DND-41 (cell line): ENCODE data around the gene NDUFAF5.
A peak's percentile ranks its signal among the peaks of the same experiment; 100 is the strongest.

Experiments used
- ATAC-seq: fragments of 200-7000 bp; cut with Tn5 transposase; 3 replicates; pipeline ENCODE4 v1.9.1; 2021; ENCODE audit warnings: low read depth; ENCODE audit not compliant: insufficient read depth
- DNase-seq: peaks from one replicate; pipeline ENCODE4 v3.0.0-alpha.2; 2020
- H2AFZ ChIP-seq: 2 replicates; pipeline ENCODE4 v1.6.0; 2012; ENCODE audit warnings: low read depth, low read length
- H3K27ac ChIP-seq: 2 replicates; pipeline ENCODE4 v1.5.1; 2012; ENCODE audit warnings: low read length, inconsistent platforms
- H3K27me3 ChIP-seq: fragments of 200-600 bp; sonication (generic); 2 replicates; pipeline ENCODE4 v1.6.0; 2012; ENCODE audit warnings: low read length, mild to moderate bottlenecking, inconsistent platforms; ENCODE audit not compliant: insufficient read depth, poor library complexity
- H3K36me3 ChIP-seq: 2 replicates; pipeline ENCODE4 v1.5.1; 2012; ENCODE audit warnings: low read length, inconsistent platforms; ENCODE audit not compliant: insufficient read depth
- H3K4me1 ChIP-seq: 2 replicates; pipeline ENCODE4 v1.5.1; 2012; ENCODE audit warnings: mild to moderate bottlenecking, low read length; ENCODE audit not compliant: insufficient read depth
- H3K4me2 ChIP-seq: 2 replicates; pipeline ENCODE4 v1.6.0; 2012; ENCODE audit warnings: mild to moderate bottlenecking, moderate library complexity, low read length, inconsistent platforms; ENCODE audit not compliant: insufficient read depth
- H3K4me3 ChIP-seq, 2 experiments: fragments of 200-600 bp in 1 of 2; shearing (Covaris generic) in 1 of 2; 2 replicates each; pipeline ENCODE4 v1.5.1; 2012 to 2016; ENCODE audit warnings: inconsistent platforms in 2 of 2, low read length in 2 of 2, mild to moderate bottlenecking in 2 of 2, low read depth in 1 of 2, moderate library complexity in 1 of 2
- H3K79me2 ChIP-seq: 2 replicates; pipeline ENCODE4 v1.6.0; 2012; ENCODE audit warnings: low read length, inconsistent platforms; ENCODE audit not compliant: insufficient read depth
- H3K9ac ChIP-seq: 2 replicates; pipeline ENCODE4 v1.6.0; 2012; ENCODE audit warnings: low read depth, mild to moderate bottlenecking, inconsistent platforms, low read length, moderate library complexity
- H3K9me3 ChIP-seq: 2 replicates; pipeline ENCODE4 v1.5.1; 2012; ENCODE audit warnings: low read length, moderate library complexity, mild to moderate bottlenecking, inconsistent platforms; ENCODE audit not compliant: insufficient read depth, severe bottlenecking
- H4K20me1 ChIP-seq: 2 replicates; pipeline ENCODE4 v1.6.0; 2012; ENCODE audit warnings: low read length; ENCODE audit not compliant: insufficient read depth
- EZH2 ChIP-seq: IDR thresholded peaks from 3 replicates; pipeline ENCODE4 v1.6.1; 2012; ENCODE audit warnings: borderline replicate concordance, low read depth, mild to moderate bottlenecking, moderate library complexity, low read length, inconsistent platforms; ENCODE audit not compliant: severe bottlenecking
- TF ChIP-seq, protein P1 (sequence below): IDR thresholded peaks from 2 replicates; pipeline ENCODE4 v1.5.1; 2012; ENCODE audit warnings: borderline replicate concordance, low read length, moderate library complexity, mild to moderate bottlenecking; ENCODE audit not compliant: poor library complexity, severe bottlenecking; ENCODE audit errors: extremely low read depth

NDUFAF5 gene

DNA sequence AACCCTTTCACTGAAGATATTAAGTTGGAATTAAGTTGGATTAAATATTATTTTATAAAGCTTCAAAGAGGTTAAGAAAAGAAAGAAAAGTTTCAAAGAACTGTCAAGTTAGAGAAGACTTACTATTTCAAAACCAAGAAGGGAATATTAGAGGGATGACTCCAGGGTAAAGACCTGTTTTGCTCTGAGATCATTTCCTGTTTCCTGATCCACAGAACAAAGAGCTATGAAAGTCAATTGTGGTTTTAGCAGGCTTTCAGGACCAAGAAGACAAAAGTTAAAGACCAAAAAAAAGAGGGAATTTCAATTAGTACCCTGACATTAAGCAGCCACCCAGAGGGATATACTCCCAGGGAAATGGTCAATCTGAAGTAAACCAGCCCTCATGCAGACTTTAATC is 19.5 kb upstream of the NDUFAF5 start:
- no peak overlapping the region for H3K4me3 ChIP-seq
- DNase-seq, result no peak
- no peak overlapping the region for H2AFZ ChIP-seq
- H3K9ac ChIP-seq, result no peak overlapping the region
- peak; percentile 74; the same call in 2 of the 3 replicates for ATAC-seq
- peaks cover 27% of the 10 kb centered on the region for H3K9me3 ChIP-seq
- peaks cover 88% of the 10 kb centered on the region for H3K36me3 ChIP-seq
- no peaks in the 10 kb centered on the region for H3K27me3 ChIP-seq
- peaks cover 50% of the 10 kb centered on the region for H3K79me2 ChIP-seq
- H3K27ac ChIP-seq, result peak overlapping the region; percentile 69
- H3K4me1 ChIP-seq, result peaks cover 17% of the 10 kb centered on the region
- no peak for TF ChIP-seq EZH2
- TF ChIP-seq, protein P1, sequence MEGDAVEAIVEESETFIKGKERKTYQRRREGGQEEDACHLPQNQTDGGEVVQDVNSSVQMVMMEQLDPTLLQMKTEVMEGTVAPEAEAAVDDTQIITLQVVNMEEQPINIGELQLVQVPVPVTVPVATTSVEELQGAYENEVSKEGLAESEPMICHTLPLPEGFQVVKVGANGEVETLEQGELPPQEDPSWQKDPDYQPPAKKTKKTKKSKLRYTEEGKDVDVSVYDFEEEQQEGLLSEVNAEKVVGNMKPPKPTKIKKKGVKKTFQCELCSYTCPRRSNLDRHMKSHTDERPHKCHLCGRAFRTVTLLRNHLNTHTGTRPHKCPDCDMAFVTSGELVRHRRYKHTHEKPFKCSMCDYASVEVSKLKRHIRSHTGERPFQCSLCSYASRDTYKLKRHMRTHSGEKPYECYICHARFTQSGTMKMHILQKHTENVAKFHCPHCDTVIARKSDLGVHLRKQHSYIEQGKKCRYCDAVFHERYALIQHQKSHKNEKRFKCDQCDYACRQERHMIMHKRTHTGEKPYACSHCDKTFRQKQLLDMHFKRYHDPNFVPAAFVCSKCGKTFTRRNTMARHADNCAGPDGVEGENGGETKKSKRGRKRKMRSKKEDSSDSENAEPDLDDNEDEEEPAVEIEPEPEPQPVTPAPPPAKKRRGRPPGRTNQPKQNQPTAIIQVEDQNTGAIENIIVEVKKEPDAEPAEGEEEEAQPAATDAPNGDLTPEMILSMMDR, result no peak
- no peak overlapping the region for H3K4me2 ChIP-seq
- H4K20me1 ChIP-seq, result no peaks in the 10 kb centered on the region

DNA sequence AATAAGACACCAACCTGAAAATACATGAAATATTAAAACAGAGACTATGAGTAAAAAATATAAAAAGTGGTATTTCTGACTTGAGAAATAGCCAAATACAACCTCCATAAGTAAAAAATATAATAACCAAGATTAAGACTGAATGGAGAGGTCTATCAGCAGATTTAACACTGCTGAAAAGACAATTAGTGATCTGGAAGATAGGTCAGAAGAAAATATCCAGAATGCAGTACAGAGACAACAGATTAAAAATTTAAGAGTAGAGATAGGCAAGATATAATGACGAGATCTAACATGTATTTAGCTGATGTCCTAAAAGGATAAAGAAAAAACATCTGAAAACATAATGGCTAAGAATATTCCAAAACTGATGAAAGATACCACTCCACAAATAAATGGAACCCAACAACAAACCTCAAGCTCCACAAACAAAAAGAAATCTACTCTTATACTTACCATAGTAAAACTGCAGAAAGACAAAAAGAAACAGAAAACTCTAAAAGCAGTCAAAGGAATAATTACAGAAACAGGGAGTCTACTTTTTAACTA is 18.9 kb upstream of the NDUFAF5 start:
- Histone ChIP-seq H3K9ac (no peak overlapping the region), H3K27me3 (no peaks in the 10 kb centered on the region), H2AFZ (no peak overlapping the region), H3K36me3 (peaks cover 95% of the 10 kb centered on the region), H3K79me2 (peaks cover 56% of the 10 kb centered on the region), H3K27ac (peak overlapping the region; percentile 69), H4K20me1 (no peaks in the 10 kb centered on the region), H3K4me3 (no peak overlapping the region), H3K9me3 (peaks cover 27% of the 10 kb centered on the region), H3K4me2 (no peak overlapping the region), H3K4me1 (peaks cover 23% of the 10 kb centered on the region)
- no peak for TF ChIP-seq EZH2
- TF ChIP-seq, protein P1, result no peak
- DNase-seq (no peak), ATAC-seq (no peak)

- H3K9ac ChIP-seq, result no peak overlapping the region
- no peak overlapping the region for H3K4me2 ChIP-seq
- no peak for TF ChIP-seq EZH2
- TF ChIP-seq, protein P1, result no peak
- DNase-seq (no peak), ATAC-seq (no peak)
- no peaks in the 10 kb centered on the region for H4K20me1 ChIP-seq
- H2AFZ ChIP-seq, result no peak overlapping the region
- H3K79me2 ChIP-seq, result peaks cover 60% of the 10 kb centered on the region
- peaks cover 27% of the 10 kb centered on the region for H3K9me3 ChIP-seq
- no peak overlapping the region for H3K4me3 ChIP-seq
- peaks cover 43% of the 10 kb centered on the region for H3K4me1 ChIP-seq
- H3K36me3 ChIP-seq, result peaks cover 95% of the 10 kb centered on the region
- H3K27ac ChIP-seq, result peak overlapping the region; percentile 85
- no peaks in the 10 kb centered on the region for H3K27me3 ChIP-seq
These were observed 14.7 kb upstream of the NDUFAF5 start for GRCh38 chr20:13770141-13770540.
